H9 (cell line): Measurements from ENCODE around the gene MGA. TPM values are rescaled to one million over a fixed set of nuclear protein-coding genes. Genes with fewer than 3 reads are reported as not detected.

Experiments
- DNase-seq: peaks from one replicate; pipeline ENCODE4 v3.0.0-alpha.2; 2017
- H2AFZ ChIP-seq: one replicate; pipeline ENCODE4 v1.6.1; 2013; ENCODE audit warnings: mild to moderate bottlenecking, low read length, control low read depth, moderate library complexity
- H2AK5ac ChIP-seq: 2 replicates; pipeline ENCODE4 v1.6.1; 2013; ENCODE audit warnings: low read length, control low read depth, mixed read lengths; ENCODE audit not compliant: insufficient read length
- H2BK120ac ChIP-seq: one replicate; pipeline ENCODE4 v1.6.1; 2013; ENCODE audit warnings: low read depth, mild to moderate bottlenecking, low read length, control low read depth, inconsistent platforms; ENCODE audit not compliant: poor library complexity, severe bottlenecking
- H2BK12ac ChIP-seq: 2 replicates; pipeline ENCODE4 v1.6.1; 2013; ENCODE audit warnings: low read length, control low read depth, mixed read lengths, low read depth; ENCODE audit not compliant: insufficient read length
- H2BK15ac ChIP-seq: 2 replicates; pipeline ENCODE4 v1.6.1; 2013; ENCODE audit warnings: low read depth, low read length, control low read depth
- H2BK20ac ChIP-seq: one replicate; pipeline ENCODE4 v1.6.1; 2013; ENCODE audit warnings: low read depth, mild to moderate bottlenecking, low read length, control low read depth, inconsistent platforms; ENCODE audit not compliant: poor library complexity, severe bottlenecking
- H2BK5ac ChIP-seq: 2 replicates; pipeline ENCODE4 v1.6.1; 2013; ENCODE audit warnings: low read length, control low read depth, mixed read lengths; ENCODE audit not compliant: insufficient read length
- H3K14ac ChIP-seq: 2 replicates; pipeline ENCODE4 v1.6.1; 2013; ENCODE audit warnings: low read length, control low read depth; ENCODE audit not compliant: insufficient read depth
- H3K18ac ChIP-seq: 2 replicates; pipeline ENCODE4 v1.6.1; 2013; ENCODE audit warnings: low read depth, mild to moderate bottlenecking, mixed read lengths, low read length, control low read depth; ENCODE audit not compliant: insufficient read length
- H3K23ac ChIP-seq: 2 replicates; pipeline ENCODE4 v1.6.1; 2013; ENCODE audit warnings: low read length, control low read depth, mixed read lengths, low read depth; ENCODE audit not compliant: insufficient read length
- H3K23me2 ChIP-seq: 2 replicates; pipeline ENCODE4 v1.6.1; 2013; ENCODE audit warnings: low read depth, mild to moderate bottlenecking, mixed read lengths, low read length, control low read depth; ENCODE audit not compliant: insufficient read length, poor library complexity, severe bottlenecking
- H3K27ac ChIP-seq: 2 replicates; pipeline ENCODE4 v1.5.1; 2013; ENCODE audit warnings: low read length, control low read depth, mixed read lengths, low read depth; ENCODE audit not compliant: insufficient read length
- H3K27me3 ChIP-seq: 2 replicates; pipeline ENCODE4 v1.6.1; 2013; ENCODE audit warnings: low read length, control low read depth, inconsistent platforms; ENCODE audit not compliant: insufficient read depth
- H3K4ac ChIP-seq: 2 replicates; pipeline ENCODE4 v1.6.1; 2013; ENCODE audit warnings: low read depth, mild to moderate bottlenecking, control low read depth, inconsistent platforms, low read length, moderate library complexity
- H3K4me1 ChIP-seq: 2 replicates; pipeline ENCODE4 v1.6.1; 2013; ENCODE audit warnings: low read length, control low read depth, inconsistent platforms; ENCODE audit not compliant: insufficient read depth
- H3K4me2 ChIP-seq: 2 replicates; pipeline ENCODE4 v1.6.1; 2013; ENCODE audit warnings: low read length, control low read depth, mixed read lengths; ENCODE audit not compliant: insufficient read length, insufficient read depth
- H3K56ac ChIP-seq: 2 replicates; pipeline ENCODE4 v1.6.1; 2013; ENCODE audit warnings: low read depth, mild to moderate bottlenecking, mixed read lengths, low read length, control low read depth; ENCODE audit not compliant: insufficient read length
- H3K79me1 ChIP-seq: 2 replicates; pipeline ENCODE4 v1.6.1; 2013; ENCODE audit warnings: low read depth, mild to moderate bottlenecking, moderate library complexity, low read length, control low read depth, inconsistent platforms; ENCODE audit not compliant: insufficient read depth, poor library complexity, severe bottlenecking
- H3K79me2 ChIP-seq: 2 replicates; pipeline ENCODE4 v1.6.1; 2013; ENCODE audit warnings: low read length, control low read depth, inconsistent platforms; ENCODE audit not compliant: insufficient read depth
- H3K9ac ChIP-seq: 2 replicates; pipeline ENCODE4 v1.6.1; 2013; ENCODE audit warnings: low read length, control low read depth, mixed read lengths; ENCODE audit not compliant: insufficient read length; ENCODE audit errors: extremely low read depth
- H3K9me3 ChIP-seq: one replicate; pipeline ENCODE4 v1.6.1; 2013; ENCODE audit warnings: low read depth, low read length, inconsistent platforms; ENCODE audit not compliant: control insufficient read depth
- H3T11ph ChIP-seq: one replicate; pipeline ENCODE4 v1.6.1; 2013; ENCODE audit warnings: mild to moderate bottlenecking, low read length, control low read depth, inconsistent platforms
- H4K20me1 ChIP-seq: one replicate; pipeline ENCODE4 v1.6.1; 2013; ENCODE audit not compliant: control insufficient read depth, insufficient read length, insufficient read depth
- H4K5ac ChIP-seq: 2 replicates; pipeline ENCODE4 v1.6.1; 2013; ENCODE audit warnings: low read depth, mild to moderate bottlenecking, mixed read lengths, low read length, control low read depth; ENCODE audit not compliant: insufficient read length
- H4K8ac ChIP-seq: replicated peaks from 2 replicates; pipeline ENCODE4 v1.6.1; 2013; ENCODE audit warnings: low read length, control low read depth, mixed read lengths, low read depth; ENCODE audit not compliant: insufficient read length
- H4K91ac ChIP-seq: 2 replicates; pipeline ENCODE4 v1.6.1; 2013; ENCODE audit warnings: low read depth, mild to moderate bottlenecking, moderate library complexity, mixed read lengths, low read length, control low read depth; ENCODE audit not compliant: insufficient read length
- H3K27ac Mint-ChIP-seq, 3 experiments: 2 replicates in 2 of 3; 3 replicates in 1 of 3; pipeline ENCODE4 v1.8.0; 2020 to 2021; ENCODE audit warnings: mixed read lengths in 3 of 3, mild to moderate bottlenecking in 1 of 3, moderate library complexity in 1 of 3
- H3K27me3 Mint-ChIP-seq: 2 replicates; pipeline ENCODE4 v1.8.0; 2021; ENCODE audit warnings: low read depth, mild to moderate bottlenecking, moderate library complexity, mixed read lengths
- H3K36me3 Mint-ChIP-seq, 3 experiments: 2 replicates in 2 of 3; 3 replicates in 1 of 3; pipeline ENCODE4 v1.8.0; 2020 to 2021; ENCODE audit warnings: low read depth in 3 of 3, mixed read lengths in 3 of 3; ENCODE audit not compliant: insufficient read depth in 1 of 3
- H3K4me1 Mint-ChIP-seq, 2 experiments: 2 replicates each; pipeline ENCODE4 v1.8.0; 2020; ENCODE audit warnings: mixed read lengths in 2 of 2
- H3K4me3 Mint-ChIP-seq, 2 experiments: 2 replicates in 1 of 2; 3 replicates in 1 of 2; pipeline ENCODE4 v1.8.0; 2020 to 2021; ENCODE audit warnings: mild to moderate bottlenecking in 2 of 2, mixed read lengths in 2 of 2, moderate library complexity in 1 of 2
- H3K9me3 Mint-ChIP-seq, 2 experiments: 2 replicates in 1 of 2; 3 replicates in 1 of 2; pipeline ENCODE4 v1.8.0; 2020; ENCODE audit warnings: mild to moderate bottlenecking in 2 of 2, mixed read lengths in 2 of 2, moderate library complexity in 1 of 2
- CTCF ChIP-seq: fragments of 200-600 bp; sonication (generic); conservative IDR thresholded peaks from 3 replicates; pipeline ENCODE4 v1.8.0; 2021; ENCODE audit warnings: antibody characterized with exemption, mild to moderate bottlenecking
- WGBS: extraction: QIAGEN DNeasy Blood & Tissue Kit; methylation state at CpG from one replicate; pipeline ENCODE4 v1.1.7; 2013; ENCODE audit warnings: missing lambda C conversion rate, low lambda C conversion rate, mixed read lengths; ENCODE audit not compliant: insufficient read length; ENCODE audit errors: extremely low coverage; 5-methylcytosine and 5-hydroxymethylcytosine counted together
- total RNA-seq: library from RNA; stranded (reverse); gene quantifications from 2 replicates; pipeline ENCODE4 v1.2.1, GENCODE V29; 2021

Gene MGA
- total RNA-seq, 1 experiment from 2014 or later = 62.7 TPM

GRCh38 chr15:41746802-41747201 lies 86.6 kb downstream of the MGA start:
- no peak overlapping the region for H2BK120ac ChIP-seq

More at GRCh38 chr15:41746802-41747201, 86.6 kb downstream of the MGA start:
- Mint-ChIP-seq H3K27me3 (no peaks in the 10 kb centered on the region), H3K4me3 (no peak overlapping the region), H3K27ac (no peak overlapping the region), H3K36me3 (peaks cover 19 to 60% (median 40%) of the 10 kb centered on the region in 3 experiments; a peak in 6 of 7 replicates), H3K4me1 (no peaks in the 10 kb centered on the region), H3K9me3 (no peaks in the 10 kb centered on the region)
- H3K79me2 ChIP-seq = no peaks in the 10 kb centered on the region
- H3K27ac ChIP-seq = no peak overlapping the region
- H2BK15ac ChIP-seq = no peak overlapping the region
- H3K23me2 ChIP-seq = no peaks in the 10 kb centered on the region
- TF ChIP-seq CTCF = no peak
- no peak overlapping the region for H4K8ac ChIP-seq
- H2AFZ ChIP-seq = no peak overlapping the region
- H2BK12ac ChIP-seq = no peak overlapping the region
- no peak overlapping the region for H3K18ac ChIP-seq
- H3K56ac ChIP-seq = no peak overlapping the region
- no peak overlapping the region for H3K14ac ChIP-seq
- no peaks in the 10 kb centered on the region for H3K9me3 ChIP-seq
- no peak overlapping the region for H2BK5ac ChIP-seq
- H3K4me2 ChIP-seq = no peak overlapping the region
- no peak overlapping the region for H4K5ac ChIP-seq
- no peaks in the 10 kb centered on the region for H3K79me1 ChIP-seq
- no peak overlapping the region for H3K9ac ChIP-seq
- H4K91ac ChIP-seq = no peak overlapping the region
- no peak overlapping the region for H2AK5ac ChIP-seq
- H3K4me1 ChIP-seq = no peaks in the 10 kb centered on the region
- H4K20me1 ChIP-seq = no peaks in the 10 kb centered on the region
- no peak overlapping the region for H3K23ac ChIP-seq
- WGBS = no CpG with 5 or more reads among the region's 1 CpG
- H3K27me3 ChIP-seq = no peaks in the 10 kb centered on the region
- no peak overlapping the region for H3T11ph ChIP-seq
- H3K4ac ChIP-seq = no peak overlapping the region
- no peak for DNase-seq
- no peak overlapping the region for H2BK20ac ChIP-seq
